HepG2 (cell line): ENCODE measurements around the gene NR2F1-AS1. TPM values are rescaled to one million over a fixed set of nuclear protein-coding genes. Genes with fewer than 3 reads are reported as not detected.

ENCODE experiments used
- AGO2 ChIP-seq: fragments of 200-400 bp; formaldehyde crosslinking; optimal IDR thresholded peaks from 2 replicates; pipeline ENCODE3; 2017; ENCODE audit warnings: mild to moderate bottlenecking, low read depth, low read length, moderate library complexity
- ARHGAP35 ChIP-seq: sonication (generic); formaldehyde crosslinking; IDR thresholded peaks from 2 replicates; pipeline ENCODE4 v1.9.0; 2022; ENCODE audit warnings: mild to moderate bottlenecking, inconsistent platforms, moderate library complexity, missing genetic modification reagents, borderline replicate concordance
- ELF4 ChIP-seq: sonication (generic); formaldehyde crosslinking; IDR thresholded peaks from 2 replicates; pipeline ENCODE4 v1.5.0; 2020; ENCODE audit warnings: missing genetic modification reagents, mild to moderate bottlenecking, moderate library complexity, borderline replicate concordance
- HNF4A ChIP-seq: sonication (generic); formaldehyde crosslinking; IDR thresholded peaks from 2 replicates; pipeline ENCODE4 v1.4.0; 2020; ENCODE audit warnings: missing genetic modification reagents
- HOXA3 ChIP-seq: sonication (generic); formaldehyde crosslinking; IDR thresholded peaks from 2 replicates; pipeline ENCODE4 v1.5.0; 2020; ENCODE audit warnings: missing genetic modification reagents
- IKZF4 ChIP-seq: sonication (generic); formaldehyde crosslinking; IDR thresholded peaks from 2 replicates; pipeline ENCODE4 v1.5.1; 2020; ENCODE audit warnings: borderline replicate concordance, mild to moderate bottlenecking, low read depth, missing genetic modification reagents; ENCODE audit errors: not compliant biosample characterization
- MAZ ChIP-seq, 2 experiments: sonication (generic) in 1 of 2; formaldehyde crosslinking in 1 of 2; IDR thresholded peaks; 2 replicates each; pipeline versions ENCODE4 v1.5.0 to v1.6.1; 2012 to 2020; ENCODE audit warnings: low read depth in 2 of 2, mild to moderate bottlenecking in 2 of 2, borderline replicate concordance in 1 of 2, improper control_type of control experiment in 1 of 2, low read length in 1 of 2, missing genetic modification reagents in 1 of 2, moderate library complexity in 1 of 2
- NFE2L1 ChIP-seq: sonication (generic); formaldehyde crosslinking; IDR thresholded peaks from 2 replicates; pipeline ENCODE4 v1.4.0; 2020; ENCODE audit warnings: missing genetic modification reagents, mild to moderate bottlenecking, borderline replicate concordance
- NPAS2 ChIP-seq: sonication (generic); formaldehyde crosslinking; IDR thresholded peaks from 2 replicates; pipeline ENCODE4 v1.8.0; 2022; ENCODE audit warnings: mild to moderate bottlenecking, missing genetic modification reagents, borderline replicate concordance
- NR2F2 ChIP-seq: IDR thresholded peaks from 2 replicates; pipeline ENCODE4 v1.6.1; 2012; ENCODE audit warnings: low read depth, inconsistent platforms, borderline replicate concordance
- PHF8 ChIP-seq: sonication (generic); formaldehyde crosslinking; IDR thresholded peaks from 2 replicates; pipeline ENCODE4 v1.5.0; 2020; ENCODE audit warnings: missing genetic modification reagents
- SNAPC2 ChIP-seq: sonication (generic); formaldehyde crosslinking; IDR thresholded peaks from 2 replicates; pipeline ENCODE4 v1.8.1; 2022; ENCODE audit warnings: mild to moderate bottlenecking, missing genetic modification reagents
- SP4 ChIP-seq: sonication (generic); formaldehyde crosslinking; IDR thresholded peaks from 2 replicates; pipeline ENCODE4 v1.8.1; 2023; ENCODE audit warnings: mild to moderate bottlenecking, missing genetic modification reagents
- SYNCRIP ChIP-seq: fragments of 200-400 bp; formaldehyde crosslinking; IDR thresholded peaks from 2 replicates; pipeline ENCODE4 v1.6.1; 2018; ENCODE audit warnings: mild to moderate bottlenecking, low read depth, low read length; ENCODE audit not compliant: insufficient read depth
- ZNF260 ChIP-seq: sonication (generic); formaldehyde crosslinking; IDR thresholded peaks from 2 replicates; pipeline ENCODE4 v1.4.0; 2020; ENCODE audit warnings: missing genetic modification reagents, low read depth, mild to moderate bottlenecking, borderline replicate concordance
- ZNF496 ChIP-seq: sonication (generic); formaldehyde crosslinking; IDR thresholded peaks from 2 replicates; pipeline ENCODE4 v1.8.1; 2023; ENCODE audit warnings: mild to moderate bottlenecking, moderate library complexity, missing genetic modification reagents; ENCODE audit not compliant: insufficient replicate concordance
- ZSCAN29 ChIP-seq: sonication (generic); formaldehyde crosslinking; conservative IDR thresholded peaks from 2 replicates; pipeline ENCODE4 v1.4.0; 2020; ENCODE audit warnings: mild to moderate bottlenecking, missing genetic modification reagents
- polyA plus RNA-seq, 8 experiments: library from polyadenylated mRNA; depleted of rRNA in 3 of 8; stranded (reverse) in 7 of 8; unstranded in 1 of 8; fragments of >200 nt; fragmentation: Illumina TruSeq in 4 of 8; extraction: Trizol in 4 of 8; gene quantifications; 2 replicates each; pipeline versions ENCODE4 v1.2.1 to v1.2.3, GENCODE V29; 2011 to 2016; ENCODE audit warnings: low read depth in 4 of 8, missing spikeins in 1 of 8, mixed read lengths in 1 of 8; ENCODE audit not compliant: insufficient read depth in 1 of 8
- total RNA-seq, 5 experiments: library from RNA; depleted of rRNA; stranded (reverse); fragments of >200 nt; fragmentation: Illumina TruSeq; extraction: Trizol; gene quantifications; 2 replicates each; pipeline ENCODE4 v1.2.3, GENCODE V29; 2016; ENCODE audit warnings: low read depth in 1 of 5
- TF ChIP-seq, protein P1 (sequence below): sonication (generic); formaldehyde crosslinking; IDR thresholded peaks from 2 replicates; pipeline ENCODE4 v1.8.0; 2022; ENCODE audit warnings: mild to moderate bottlenecking, missing genetic modification reagents, borderline replicate concordance
- TF ChIP-seq, protein P2 (sequence below): sonication (generic); formaldehyde crosslinking; IDR thresholded peaks from 2 replicates; pipeline ENCODE4 v1.4.0; 2020; ENCODE audit warnings: missing genetic modification reagents
- TF ChIP-seq, protein P3 (sequence below): sonication (generic); formaldehyde crosslinking; IDR thresholded peaks from 2 replicates; pipeline ENCODE4 v1.4.0; 2020; ENCODE audit warnings: missing genetic modification reagents
- TF ChIP-seq, protein P4 (sequence below): sonication (generic); formaldehyde crosslinking; IDR thresholded peaks from 2 replicates; pipeline ENCODE4 v1.4.0; 2020; ENCODE audit warnings: mild to moderate bottlenecking, missing genetic modification reagents

Gene NR2F1-AS1
- total and polyA plus RNA-seq, 2 of the 13 experiments (the other 11 are each of a cell fraction or from before 2014, with no cell fraction given), result 2.8 TPM

DNA sequence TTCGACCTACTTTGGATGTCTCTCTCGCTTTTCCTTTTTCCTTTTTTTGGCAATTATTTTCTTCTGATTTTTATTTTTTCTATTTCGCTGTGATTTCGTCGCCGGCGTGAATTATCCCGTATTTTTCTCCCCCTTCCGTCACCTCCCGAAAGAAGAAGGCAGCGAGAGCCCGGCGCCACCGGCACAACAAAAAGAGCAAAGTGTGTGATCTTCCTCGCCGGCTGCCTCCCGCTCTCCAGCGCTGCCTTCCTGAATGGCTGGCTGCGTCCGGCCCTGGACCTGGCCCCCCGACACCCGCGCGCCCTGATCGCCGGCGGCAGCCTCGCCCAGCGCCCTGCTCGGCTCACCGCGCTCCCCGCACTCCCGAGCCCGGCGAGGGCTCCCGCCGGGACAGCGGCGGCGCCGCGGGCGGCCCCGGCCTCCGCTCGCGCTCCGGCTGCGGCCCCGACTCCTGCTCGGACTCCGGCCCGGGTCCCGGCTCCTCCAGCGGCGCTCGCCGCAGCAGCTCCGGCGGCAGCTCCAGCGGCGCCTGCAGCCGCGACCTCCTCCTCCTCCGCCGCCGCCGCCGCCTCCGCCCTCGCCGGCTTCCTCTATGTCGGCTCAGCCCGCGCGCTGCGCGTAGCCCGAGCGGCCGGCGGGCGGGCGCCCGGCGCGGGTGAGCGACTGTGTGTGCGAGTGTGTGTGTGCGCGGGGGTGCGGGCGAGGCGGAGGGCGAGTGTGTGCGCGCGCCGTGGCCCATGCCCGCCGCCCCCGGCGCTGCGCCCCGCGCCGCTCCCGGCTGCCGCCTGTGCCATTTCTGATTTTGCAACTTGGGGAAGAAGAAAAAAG, 3.0 kb upstream of the NR2F1-AS1 start (continued):
- peak; percentile 15; the same call in 1 of the 2 replicates for TF ChIP-seq HOXA3 (CRISPR knock-in tag)
- TF ChIP-seq NPAS2 (CRISPR knock-in tag), result no peak
- TF ChIP-seq, protein P1, sequence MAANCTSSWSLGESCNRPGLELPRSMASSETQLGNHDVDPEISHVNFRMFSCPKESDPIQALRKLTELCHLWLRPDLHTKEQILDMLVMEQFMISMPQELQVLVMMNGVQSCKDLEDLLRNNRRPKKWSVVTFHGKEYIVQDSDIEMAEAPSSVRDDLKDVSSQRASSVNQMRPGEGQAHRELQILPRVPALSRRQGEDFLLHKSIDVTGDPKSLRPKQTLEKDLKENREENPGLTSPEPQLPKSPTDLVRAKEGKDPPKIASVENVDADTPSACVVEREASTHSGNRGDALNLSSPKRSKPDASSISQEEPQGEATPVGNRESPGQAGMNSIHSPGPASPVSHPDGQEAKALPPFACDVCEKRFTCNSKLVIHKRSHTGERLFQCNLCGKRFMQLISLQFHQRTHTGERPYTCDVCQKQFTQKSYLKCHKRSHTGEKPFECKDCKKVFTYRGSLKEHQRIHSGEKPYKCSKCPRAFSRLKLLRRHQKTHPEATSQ (CRISPR knock-in tag), result no peak
- no peak for TF ChIP-seq SP4 (CRISPR knock-in tag)
- TF ChIP-seq ARHGAP35 (CRISPR knock-in tag), result no peak
- TF ChIP-seq NR2F2, result no peak
- TF ChIP-seq, protein P2, sequence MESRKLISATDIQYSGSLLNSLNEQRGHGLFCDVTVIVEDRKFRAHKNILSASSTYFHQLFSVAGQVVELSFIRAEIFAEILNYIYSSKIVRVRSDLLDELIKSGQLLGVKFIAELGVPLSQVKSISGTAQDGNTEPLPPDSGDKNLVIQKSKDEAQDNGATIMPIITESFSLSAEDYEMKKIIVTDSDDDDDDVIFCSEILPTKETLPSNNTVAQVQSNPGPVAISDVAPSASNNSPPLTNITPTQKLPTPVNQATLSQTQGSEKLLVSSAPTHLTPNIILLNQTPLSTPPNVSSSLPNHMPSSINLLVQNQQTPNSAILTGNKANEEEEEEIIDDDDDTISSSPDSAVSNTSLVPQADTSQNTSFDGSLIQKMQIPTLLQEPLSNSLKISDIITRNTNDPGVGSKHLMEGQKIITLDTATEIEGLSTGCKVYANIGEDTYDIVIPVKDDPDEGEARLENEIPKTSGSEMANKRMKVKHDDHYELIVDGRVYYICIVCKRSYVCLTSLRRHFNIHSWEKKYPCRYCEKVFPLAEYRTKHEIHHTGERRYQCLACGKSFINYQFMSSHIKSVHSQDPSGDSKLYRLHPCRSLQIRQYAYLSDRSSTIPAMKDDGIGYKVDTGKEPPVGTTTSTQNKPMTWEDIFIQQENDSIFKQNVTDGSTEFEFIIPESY (CRISPR knock-in tag), result no peak
- no peak for TF ChIP-seq ZNF260
- no peak for TF ChIP-seq IKZF4 (CRISPR knock-in tag)
- no peak for TF ChIP-seq ZNF496 (CRISPR knock-in tag)
- TF ChIP-seq ZSCAN29 (CRISPR knock-in tag), result no peak
- no peak for TF ChIP-seq HNF4A
- TF ChIP-seq AGO2, result peak; percentile 80
- no peak for TF ChIP-seq SYNCRIP
- peak; percentile 30; the same call in 1 of the 2 replicates for TF ChIP-seq PHF8
- no peak for TF ChIP-seq SNAPC2 (CRISPR knock-in tag)
- TF ChIP-seq, protein P3, sequence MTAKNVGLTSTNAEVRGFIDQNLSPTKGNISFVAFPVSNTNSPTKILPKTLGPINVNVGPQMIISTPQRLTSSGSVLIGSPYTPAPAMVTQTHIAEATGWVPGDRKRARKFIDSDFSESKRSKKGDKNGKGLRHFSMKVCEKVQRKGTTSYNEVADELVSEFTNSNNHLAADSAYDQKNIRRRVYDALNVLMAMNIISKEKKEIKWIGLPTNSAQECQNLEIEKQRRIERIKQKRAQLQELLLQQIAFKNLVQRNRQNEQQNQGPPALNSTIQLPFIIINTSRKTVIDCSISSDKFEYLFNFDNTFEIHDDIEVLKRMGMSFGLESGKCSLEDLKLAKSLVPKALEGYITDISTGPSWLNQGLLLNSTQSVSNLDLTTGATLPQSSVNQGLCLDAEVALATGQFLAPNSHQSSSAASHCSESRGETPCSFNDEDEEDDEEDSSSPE (CRISPR knock-in tag), result no peak
- no peak for TF ChIP-seq MAZ (IDR thresholded peaks at IDR 0.05; ENCODE audit: borderline replicate concordance, low read depth, low read length)
- peak; percentile 72 for TF ChIP-seq MAZ (CRISPR knock-in tag; IDR thresholded peaks at IDR 0.05; ENCODE audit: low read depth)
- no peak for TF ChIP-seq NFE2L1 (CRISPR knock-in tag)
- no peak for TF ChIP-seq ELF4
- TF ChIP-seq, protein P4, sequence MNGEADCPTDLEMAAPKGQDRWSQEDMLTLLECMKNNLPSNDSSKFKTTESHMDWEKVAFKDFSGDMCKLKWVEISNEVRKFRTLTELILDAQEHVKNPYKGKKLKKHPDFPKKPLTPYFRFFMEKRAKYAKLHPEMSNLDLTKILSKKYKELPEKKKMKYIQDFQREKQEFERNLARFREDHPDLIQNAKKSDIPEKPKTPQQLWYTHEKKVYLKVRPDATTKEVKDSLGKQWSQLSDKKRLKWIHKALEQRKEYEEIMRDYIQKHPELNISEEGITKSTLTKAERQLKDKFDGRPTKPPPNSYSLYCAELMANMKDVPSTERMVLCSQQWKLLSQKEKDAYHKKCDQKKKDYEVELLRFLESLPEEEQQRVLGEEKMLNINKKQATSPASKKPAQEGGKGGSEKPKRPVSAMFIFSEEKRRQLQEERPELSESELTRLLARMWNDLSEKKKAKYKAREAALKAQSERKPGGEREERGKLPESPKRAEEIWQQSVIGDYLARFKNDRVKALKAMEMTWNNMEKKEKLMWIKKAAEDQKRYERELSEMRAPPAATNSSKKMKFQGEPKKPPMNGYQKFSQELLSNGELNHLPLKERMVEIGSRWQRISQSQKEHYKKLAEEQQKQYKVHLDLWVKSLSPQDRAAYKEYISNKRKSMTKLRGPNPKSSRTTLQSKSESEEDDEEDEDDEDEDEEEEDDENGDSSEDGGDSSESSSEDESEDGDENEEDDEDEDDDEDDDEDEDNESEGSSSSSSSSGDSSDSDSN, result peak; percentile 77; the same call in 1 of the 2 replicates
